Activated CD4-positive, alpha-beta T cell treated with anti-CD3 and anti-CD28 coated beads, Interleukin-2, amount 50 U/mL, for 4 hours (primary cell): ENCODE measurements around the gene PDE12.
"Not testable (repeated sequence)": the region's sequence is repeated elsewhere in the genome, so short reads cannot be mapped to it uniquely, and the experiment has no call there.

Source experiments
- DNase-seq, 2 experiments: peaks; one replicate each; pipeline ENCODE4 v3.0.0-alpha.2; 2020

The PDE12 gene

GRCh38 chr3:57587905-57588304 lies 31.8 kb downstream of the PDE12 start:
- no peak for DNase-seq

GRCh38 chr3:57592306-57592705 lies 36.2 kb downstream of the PDE12 start:
- no peak for DNase-seq

GRCh38 chr3:57594144-57594543 lies 38.1 kb downstream of the PDE12 start:
- no peak for DNase-seq

- DNase-seq = no peak
These were observed 38.5 kb downstream of the PDE12 start for GRCh38 chr3:57594576-57594975.

GRCh38 chr3:57596495-57597126 lies 40.5 kb downstream of the PDE12 start:
- DNase-seq = peak in 1 of 2 experiments; percentile 33

- DNase-seq = peak; percentile 98 to 99
These were observed 41.3 kb downstream of the PDE12 start, which contains the start of gene ARF4 for GRCh38 chr3:57597127-57597923. Gene ARF4, minus strand, starts transcription at chr3:57597344. Its CDS starts 204 bp downstream, at chr3:57597140.

- DNase-seq = no peak
These were observed 42.8 kb downstream of the PDE12 start for GRCh38 chr3:57598765-57599360.

- no peak for DNase-seq
These were observed 44.1 kb downstream of the PDE12 start for GRCh38 chr3:57600195-57600594.

GRCh38 chr3:57604971-57605370 lies 48.9 kb downstream of the PDE12 start:
- no peak for DNase-seq

GRCh38 chr3:57605683-57606082 lies 49.6 kb downstream of the PDE12 start:
- no peak for DNase-seq

GRCh38 chr3:57611870-57612269 lies 55.8 kb downstream of the PDE12 start:
- not testable (repeated sequence) for DNase-seq

GRCh38 chr3:57616233-57616632 lies 60.2 kb downstream of the PDE12 start:
- no peak for DNase-seq
